GM11168 (cell line): ENCODE data around the gene KDM2A.
"Not testable (repeated sequence)": the region's sequence is repeated elsewhere in the genome, so short reads cannot be mapped to it uniquely, and the experiment has no call there.

ENCODE experiments used
- in situ Hi-C: fragments of 300-500 bp; cut with MboI; formaldehyde crosslinking; loops from one replicate; pipeline ENCODE4 v1.12.0; 2022; ENCODE audit warnings: low sequenced_read_pairs; ENCODE audit not compliant: unreplicated experiment

Gene KDM2A

DNA sequence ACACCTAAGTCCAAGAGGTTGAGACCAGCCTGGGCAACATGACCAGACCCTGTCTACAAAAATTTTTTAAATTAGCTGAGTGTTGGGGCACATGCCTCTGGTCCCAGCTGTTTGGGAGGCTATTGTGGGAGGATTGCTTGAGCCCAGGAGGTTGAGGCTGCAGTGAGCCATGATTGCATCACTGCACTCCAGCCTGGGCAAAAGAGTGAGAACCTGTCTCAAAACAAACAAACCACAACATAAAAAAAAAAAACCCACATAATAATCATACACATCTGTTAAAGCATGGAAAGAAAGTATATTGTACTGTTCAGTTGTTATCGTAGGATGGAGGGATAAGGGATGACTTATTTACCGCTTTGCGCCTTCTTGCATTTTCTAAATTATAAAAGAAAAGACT is 111.3 kb downstream of the KDM2A start:
- in situ Hi-C loops = no loop called here

DNA sequence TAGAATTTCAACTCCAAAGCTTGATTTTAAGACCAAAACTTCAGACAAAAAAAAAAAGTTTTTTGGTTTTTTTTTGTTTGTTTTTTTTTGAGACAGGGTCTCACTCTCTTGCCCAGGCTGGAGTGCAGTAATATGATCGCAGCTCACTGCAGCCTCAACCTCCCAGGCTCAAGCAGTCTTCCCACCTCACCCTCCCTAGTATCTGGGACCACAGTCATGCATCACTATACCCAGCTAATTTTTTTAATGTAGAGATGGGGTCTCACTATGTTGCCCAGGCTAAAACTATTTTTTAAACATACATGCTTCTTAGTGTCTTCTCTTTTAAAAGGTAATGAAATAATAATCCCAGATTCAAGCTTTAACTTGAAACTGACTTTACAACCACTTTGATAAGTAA is 111.8 kb downstream of the KDM2A start:
- in situ Hi-C loops = no loop called here

DNA sequence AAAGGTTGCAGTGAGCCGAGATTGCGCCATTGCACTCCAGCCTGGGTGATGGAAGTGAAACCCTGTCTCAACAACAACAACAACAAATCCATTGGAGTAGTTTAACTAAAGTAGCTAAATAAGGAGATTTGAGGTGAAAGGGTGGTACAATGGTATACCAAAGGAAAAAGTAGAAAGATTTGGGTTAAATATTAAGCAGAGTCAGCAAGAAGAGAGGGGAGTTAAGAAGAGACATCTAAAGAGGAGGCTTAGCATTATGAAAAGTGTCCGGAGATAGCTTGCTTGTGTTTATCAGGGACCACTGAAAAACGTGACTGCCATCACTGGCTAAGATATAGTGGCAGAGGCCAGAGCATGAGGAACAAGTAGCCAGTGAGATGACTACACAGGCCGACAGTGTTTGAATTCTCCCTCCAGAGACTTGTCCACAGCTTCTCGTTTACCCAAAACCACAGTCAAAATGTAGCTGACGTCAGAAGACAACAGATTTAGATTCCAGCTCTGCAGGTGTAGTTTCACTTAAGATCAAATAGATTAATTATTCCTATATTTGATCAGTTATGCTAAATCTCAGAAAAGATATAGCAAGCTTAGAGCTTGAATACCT is 114.6 kb downstream of the KDM2A start:
- in situ Hi-C loops = no loop called here

DNA sequence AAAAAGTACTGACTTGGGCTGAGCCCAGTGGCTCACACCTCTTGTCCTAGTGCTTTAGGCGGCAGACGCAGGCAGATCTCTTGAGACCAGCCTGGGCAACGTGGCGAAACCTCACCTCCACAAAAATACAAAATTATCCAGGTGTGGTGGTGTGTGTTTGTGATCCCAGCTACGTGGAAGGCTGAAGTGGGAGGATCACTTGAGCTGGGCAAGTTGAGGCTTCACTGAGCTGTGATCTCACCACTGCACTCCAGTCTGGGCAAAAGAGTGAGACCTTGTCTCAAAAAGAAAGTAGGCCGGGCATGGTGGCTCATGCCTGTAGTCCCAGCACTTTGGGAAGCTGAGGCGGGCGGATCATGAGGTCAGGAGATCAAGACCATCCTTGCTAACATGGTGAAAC is 115.5 kb downstream of the KDM2A start:
- in situ Hi-C loops = not testable (repeated sequence)

DNA sequence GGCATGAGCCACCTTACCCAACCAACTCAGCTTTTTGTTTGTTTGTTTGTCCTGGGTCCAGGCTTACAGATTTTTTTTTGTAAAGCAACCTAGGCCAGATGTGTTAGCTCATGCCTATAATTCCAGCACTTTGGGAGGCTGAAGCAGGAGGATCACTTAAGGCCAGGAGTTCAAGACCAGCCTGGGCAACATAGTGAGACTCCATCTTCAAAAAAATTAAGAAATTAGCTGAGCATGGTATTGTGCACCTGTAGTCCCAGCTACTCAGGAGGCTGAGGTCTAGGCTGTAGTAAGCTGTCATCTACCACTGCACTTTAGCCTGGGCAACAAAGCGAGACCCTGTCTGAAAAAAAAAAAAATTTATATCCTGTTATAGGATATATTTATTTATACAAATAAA is 118.5 kb downstream of the KDM2A start:
- in situ Hi-C loops = no loop called here

DNA sequence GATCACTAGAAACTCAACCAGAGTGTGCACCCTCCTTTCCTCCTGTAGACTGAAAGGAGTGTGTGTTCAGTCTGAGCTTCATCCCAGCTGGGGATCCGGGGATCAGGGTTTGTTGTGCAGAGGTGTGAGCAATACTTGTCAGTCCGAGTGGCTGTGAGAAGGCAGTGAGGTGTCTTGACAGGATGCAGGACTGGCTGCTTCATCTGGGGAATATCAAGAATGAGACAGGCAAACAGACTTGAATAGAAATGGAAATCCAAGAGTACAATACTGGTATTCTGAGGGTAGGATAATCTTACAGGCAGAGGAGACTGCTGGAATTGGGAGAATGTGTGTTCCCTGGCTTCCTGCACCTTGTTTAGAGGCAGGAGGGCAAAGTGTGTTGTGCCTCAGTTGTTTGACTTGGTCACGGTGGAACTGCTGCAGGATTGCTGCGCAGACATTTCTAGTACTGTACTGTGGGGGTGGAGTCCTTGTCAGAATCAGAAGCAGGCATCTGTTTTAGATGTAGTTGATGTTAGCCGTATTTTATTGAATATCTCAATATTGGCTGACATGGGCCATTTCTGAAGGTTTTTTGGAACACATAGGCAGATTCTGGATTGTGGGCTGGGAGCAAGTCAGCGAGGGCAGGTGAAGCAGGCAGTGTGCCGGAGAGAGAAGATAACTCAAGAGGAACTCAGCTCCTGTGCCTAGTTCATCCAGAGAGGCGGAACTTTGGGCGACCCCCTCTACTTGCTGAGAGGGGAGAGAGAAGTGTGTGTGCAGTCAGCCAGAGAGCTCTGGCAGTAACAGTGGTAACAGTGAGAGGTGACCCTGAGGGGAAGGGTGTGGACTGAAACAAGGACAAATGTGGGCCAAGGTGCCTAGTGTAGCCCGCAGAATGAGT is 120.1 kb downstream of the KDM2A start:
- in situ Hi-C loops = no loop called here

DNA sequence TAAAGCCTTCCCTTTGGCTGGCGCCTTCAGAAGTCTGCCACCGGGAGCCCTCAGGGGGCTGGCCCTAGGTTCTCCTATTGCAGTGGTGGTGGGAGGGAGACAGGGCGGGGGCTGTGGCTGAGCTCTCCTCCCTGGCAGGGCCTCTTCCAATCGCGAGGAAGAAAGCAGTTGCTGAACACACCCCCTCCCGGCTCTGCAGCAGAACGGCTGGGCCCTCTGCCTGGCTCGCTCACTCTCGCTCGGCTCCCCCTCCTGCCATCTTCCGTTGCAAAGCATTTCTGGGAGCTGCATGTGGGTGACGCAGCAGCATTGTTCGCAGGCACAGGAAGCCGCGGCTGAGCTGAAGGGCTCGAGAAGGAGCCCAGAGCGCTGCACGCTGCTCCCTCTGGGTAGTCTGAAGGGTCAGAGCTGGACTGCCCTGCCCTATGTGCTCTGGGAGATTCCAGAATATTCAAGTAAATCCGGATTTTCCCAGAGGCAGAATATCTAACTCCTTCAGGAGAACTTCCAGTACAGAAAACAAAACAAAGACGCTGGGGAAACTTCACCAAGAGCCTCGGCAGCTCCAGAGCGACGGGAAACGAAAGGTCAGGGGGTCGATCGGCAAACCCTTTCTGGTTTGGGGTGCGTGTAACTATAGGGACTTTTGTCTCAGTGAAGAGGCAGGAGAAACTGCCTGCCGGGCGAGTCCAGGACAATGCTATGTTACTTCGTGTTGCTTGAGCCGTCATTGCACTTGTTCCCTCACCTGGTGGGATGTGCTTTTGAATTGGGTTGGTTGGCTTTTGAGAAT is 120.9 kb downstream of the KDM2A start:
- in situ Hi-C loops = no loop called here

DNA sequence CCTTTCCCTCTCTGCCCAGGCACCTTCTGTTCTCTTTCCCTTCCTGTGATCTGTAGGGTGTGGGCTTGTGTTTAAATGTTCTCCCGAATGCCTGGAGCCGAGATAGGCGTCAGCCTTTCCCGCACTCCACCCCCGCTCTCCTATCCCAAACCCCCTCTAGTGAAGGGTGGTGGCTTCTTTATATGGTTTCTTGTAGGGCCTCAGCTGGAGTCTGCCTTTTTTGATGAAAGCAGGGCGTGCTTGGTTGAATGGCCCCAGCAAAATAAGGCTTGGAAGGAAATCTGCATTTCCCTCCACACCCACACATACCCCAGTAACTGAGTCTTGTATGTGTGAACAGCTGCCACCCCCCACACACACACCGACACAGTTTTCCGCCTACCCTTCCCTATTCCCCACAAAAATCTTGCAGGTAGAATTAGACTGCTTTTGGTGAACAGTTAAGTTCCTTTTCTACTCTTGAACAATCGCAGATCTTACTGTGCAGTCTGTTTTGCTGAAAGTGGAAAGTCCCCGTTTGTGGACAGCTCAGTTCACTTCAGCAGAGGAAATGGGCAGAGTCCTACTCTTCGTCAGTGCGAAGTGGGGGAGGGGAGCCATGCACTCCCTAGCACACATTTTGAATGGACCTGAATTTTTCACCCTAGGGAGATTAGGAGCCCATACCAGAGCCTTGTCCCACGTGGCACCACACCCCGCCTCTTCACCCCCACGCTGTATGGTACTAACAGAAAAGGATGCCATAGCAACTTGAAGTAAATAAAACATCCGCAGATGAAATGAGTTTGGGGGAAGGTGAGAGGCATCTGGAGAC is 121.7 kb downstream of the KDM2A start:
- in situ Hi-C loops = no loop called here

DNA sequence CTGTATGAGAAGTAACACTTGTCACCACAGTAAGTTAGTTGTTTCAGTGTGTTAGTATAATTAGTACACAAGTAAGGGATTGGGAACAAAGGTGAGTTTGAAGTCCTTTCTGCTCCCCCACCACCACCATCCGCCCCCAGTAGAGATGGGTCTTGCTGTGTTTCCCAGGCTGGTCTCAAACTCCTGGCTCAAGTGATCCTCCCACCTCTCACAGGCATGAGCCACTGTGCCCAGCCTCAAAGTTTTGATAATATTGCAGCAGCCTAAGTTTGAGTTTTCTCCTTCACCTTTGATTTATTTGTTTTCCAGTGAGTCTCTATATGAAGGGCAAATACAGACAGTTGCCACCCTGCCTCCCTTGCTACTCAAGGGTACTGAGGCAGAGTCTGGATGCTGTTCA is 123.5 kb downstream of the KDM2A start:
- in situ Hi-C loops = no loop called here

DNA sequence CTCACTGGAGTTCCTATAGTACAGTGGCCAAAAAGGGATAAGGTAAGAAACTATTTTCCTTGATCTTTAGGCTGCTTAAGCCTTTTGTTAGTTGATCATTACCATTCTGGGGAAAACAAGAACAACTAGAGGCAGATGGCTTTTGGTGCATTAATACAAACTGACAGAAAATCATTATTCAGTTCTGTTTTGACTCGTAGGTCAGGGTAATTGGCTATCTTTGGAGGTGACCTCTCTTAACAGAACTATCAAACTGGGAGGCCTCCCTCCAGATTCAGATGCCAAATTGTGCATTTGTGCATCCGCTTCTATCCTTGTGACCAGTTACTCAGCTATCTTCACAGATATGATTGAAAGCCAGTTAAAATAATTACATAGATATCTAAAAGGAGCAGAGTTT is 124.0 kb downstream of the KDM2A start:
- in situ Hi-C loops = no loop called here

DNA sequence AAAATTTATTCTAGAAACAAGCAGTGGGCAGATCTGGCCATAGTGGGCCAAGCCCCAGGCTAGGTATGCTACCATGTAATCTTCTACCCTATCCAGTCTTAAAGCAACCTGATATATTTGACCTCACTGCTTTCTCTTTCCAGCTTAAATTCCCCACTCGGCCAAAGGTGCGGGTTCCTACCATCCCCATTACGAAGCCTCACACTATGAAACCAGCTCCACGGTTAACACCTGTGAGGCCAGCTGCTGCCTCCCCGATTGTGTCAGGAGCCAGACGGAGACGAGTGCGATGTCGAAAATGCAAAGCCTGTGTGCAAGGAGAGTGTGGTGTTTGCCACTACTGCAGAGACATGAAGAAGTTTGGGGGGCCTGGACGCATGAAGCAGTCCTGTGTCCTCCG is 126.0 kb downstream of the KDM2A start:
- in situ Hi-C loops = no loop called here

DNA sequence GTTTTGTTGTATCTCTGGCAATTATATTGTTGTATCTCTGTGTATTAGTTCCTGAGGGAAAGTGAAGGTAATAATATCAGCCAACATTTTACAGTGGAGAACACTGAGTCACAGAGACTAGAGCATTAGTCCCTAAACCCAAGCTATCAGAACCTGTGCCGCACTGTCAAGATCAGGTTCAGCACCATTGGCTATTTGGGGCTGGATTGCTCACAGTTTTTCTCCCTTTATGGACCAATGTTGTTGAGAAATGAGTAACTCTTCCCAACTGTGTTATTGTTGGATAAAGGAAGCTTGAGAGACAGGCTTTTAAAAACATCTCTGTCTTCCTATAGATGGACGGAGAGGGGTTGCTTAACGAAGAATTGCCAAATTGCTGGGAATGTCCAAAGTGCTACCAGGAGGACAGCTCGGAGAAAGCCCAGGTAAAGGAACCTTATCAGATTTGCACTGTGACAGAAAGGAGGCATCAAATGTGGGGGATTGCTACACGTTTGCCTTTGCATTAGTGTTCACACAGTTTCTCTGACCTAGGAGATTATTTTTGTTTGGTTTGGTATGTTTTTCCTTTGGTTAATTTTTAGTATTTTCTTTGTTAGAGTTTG is 129.0 kb downstream of the KDM2A start:
- in situ Hi-C loops = no loop called here

DNA sequence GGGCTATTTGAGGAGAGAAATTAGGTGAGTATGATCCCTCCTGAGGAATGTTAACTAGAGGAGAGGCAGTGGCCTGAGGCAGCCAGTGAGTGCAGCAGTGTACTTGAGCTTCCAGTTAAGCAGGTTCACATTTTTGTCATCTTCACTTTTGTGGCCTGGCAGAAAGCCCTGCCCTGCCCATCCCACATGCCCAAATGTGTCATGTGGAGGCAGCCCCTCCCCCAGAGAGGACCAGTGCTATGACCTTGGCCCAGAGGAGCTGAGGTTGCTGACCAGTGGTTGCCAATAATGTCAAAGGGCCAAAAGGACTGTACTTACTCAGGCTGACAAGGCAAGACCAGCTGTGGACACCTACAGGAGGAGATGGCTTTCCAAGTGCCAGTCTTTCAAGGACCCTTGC is 129.6 kb downstream of the KDM2A start:
- in situ Hi-C loops = no loop called here

DNA sequence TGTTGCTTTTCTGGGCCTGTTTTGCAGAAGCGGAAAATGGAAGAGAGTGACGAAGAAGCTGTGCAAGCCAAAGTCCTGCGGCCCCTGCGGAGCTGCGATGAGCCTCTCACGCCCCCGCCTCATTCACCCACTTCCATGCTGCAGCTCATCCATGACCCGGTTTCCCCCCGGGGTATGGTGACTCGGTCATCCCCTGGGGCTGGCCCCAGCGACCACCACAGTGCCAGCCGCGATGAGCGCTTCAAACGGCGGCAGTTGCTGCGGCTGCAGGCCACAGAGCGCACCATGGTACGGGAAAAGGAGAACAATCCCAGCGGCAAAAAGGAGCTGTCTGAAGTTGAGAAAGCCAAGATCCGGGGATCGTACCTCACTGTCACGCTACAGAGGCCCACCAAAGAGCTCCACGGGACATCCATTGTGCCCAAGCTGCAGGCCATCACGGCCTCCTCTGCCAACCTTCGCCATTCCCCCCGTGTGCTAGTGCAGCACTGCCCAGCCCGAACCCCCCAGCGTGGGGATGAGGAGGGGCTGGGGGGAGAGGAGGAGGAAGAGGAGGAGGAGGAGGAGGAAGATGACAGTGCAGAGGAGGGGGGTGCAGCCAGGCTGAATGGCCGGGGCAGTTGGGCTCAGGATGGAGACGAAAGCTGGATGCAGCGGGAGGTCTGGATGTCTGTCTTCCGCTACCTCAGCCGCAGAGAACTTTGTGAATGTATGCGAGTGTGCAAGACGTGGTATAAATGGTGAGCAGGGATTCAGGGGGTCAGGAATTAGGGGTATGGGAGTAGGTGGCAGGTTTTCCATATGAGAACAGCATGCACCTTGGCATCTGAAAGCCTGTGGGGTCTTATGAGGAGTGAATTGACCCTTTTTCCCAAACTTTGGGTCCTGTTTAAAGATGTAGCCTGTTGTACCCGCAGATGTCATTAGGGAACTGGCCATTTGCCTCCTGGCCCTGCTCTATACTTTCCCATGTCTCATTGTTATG is 131.3 kb downstream of the KDM2A start:
- in situ Hi-C loops = no loop called here

DNA sequence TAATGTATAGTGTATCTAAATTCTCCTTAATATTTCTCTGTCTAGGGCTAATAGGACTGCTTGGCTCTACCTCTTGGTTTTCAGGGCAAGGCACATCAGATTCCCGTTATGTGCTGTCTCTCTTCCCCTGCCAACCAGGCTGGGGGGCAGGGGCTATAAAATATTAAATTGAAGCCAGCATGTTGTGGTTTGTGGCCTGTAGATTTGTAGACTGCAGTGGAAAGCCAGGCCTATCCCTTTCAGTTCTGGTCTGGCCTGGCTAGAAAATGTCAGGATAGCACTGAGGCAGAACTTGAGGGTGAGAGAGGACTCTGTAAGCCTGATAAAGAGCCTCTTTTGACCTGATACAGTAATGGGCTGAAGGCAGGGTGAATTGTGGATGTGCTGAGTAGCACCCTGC is 132.8 kb downstream of the KDM2A start:
- in situ Hi-C loops = no loop called here

DNA sequence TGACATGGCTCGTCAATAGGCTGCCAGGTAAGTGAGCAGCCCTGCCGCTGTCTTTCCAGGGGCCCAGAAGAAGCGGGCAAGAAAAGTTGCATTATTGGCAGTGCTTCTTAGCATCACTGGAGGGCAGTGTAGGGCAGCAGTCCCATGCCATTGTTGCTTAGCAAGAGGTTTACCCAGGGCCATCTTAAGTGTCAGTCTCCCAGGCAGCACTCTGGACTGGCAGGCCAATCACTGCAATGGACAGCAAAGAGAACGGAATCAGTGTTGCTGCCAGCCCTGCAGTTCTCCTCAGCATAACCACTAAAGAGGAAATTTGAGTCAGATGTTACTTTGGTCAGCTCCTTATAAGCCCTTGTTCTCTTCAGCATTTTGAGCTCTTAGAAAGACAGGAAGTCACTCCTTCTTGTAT is 133.8 kb downstream of the KDM2A start:
- in situ Hi-C loops = no loop called here

DNA sequence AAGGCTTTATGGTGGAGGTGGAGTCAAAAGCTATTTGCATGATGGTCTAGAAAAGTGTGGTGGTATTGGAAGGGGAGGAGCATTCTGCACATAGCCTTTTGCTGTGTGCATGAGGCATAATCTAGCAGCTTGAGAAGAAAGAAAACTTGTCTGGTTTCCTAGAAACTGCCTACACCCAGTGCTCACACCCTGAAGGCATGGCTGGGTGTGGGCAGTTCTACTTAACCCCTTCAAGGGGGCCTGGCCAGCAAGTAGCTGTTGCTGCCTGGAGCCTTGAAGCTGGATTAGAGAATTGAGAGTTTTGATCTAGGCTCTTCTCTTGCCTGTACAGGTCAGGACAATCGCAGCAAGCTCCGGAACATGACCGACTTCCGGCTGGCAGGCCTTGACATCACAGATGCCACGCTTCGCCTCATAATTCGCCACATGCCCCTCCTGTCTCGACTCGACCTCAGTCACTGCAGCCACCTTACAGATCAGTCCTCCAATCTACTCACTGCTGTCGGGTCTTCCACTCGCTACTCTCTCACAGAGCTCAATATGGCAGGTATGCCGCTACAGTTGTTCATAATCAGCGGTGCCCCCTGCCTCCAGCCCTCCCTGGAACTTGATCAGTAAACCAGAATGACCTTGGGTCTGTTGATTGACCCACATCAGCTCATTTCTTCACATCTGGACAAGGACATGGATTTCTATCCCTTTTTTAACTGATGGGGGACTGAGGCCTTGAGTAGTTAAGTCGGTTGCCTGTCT is 135.0 kb downstream of the KDM2A start:
- in situ Hi-C loops = no loop called here

DNA sequence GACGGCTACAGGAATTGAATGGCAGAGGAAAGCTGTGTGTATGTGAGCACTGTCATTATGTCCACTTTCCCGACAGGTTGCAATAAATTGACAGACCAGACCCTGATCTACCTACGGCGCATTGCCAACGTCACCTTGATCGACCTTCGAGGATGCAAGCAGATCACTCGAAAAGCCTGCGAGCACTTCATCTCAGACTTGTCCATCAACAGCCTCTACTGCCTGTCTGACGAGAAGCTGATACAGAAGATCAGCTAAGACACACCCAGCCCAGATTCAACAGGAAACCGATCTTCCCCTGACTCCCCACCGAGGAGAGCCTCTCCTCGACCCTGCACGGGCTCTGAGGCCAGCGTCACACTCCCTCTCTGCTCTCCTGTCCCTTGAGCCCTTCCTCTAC is 135.7 kb downstream of the KDM2A start:
- in situ Hi-C loops = no loop called here
